Stromal cell of bone marrow (primary cell): ENCODE measurements around the gene MRPL27.
"Not testable (repeated sequence)": the region's sequence is repeated elsewhere in the genome, so short reads cannot be mapped to it uniquely, and the experiment has no call there.

ENCODE experiments used
- DNase-seq: peaks from one replicate; pipeline ENCODE4 v3.0.0-alpha.2; 2012; ENCODE audit warnings: low read depth

MRPL27 gene

DNA sequence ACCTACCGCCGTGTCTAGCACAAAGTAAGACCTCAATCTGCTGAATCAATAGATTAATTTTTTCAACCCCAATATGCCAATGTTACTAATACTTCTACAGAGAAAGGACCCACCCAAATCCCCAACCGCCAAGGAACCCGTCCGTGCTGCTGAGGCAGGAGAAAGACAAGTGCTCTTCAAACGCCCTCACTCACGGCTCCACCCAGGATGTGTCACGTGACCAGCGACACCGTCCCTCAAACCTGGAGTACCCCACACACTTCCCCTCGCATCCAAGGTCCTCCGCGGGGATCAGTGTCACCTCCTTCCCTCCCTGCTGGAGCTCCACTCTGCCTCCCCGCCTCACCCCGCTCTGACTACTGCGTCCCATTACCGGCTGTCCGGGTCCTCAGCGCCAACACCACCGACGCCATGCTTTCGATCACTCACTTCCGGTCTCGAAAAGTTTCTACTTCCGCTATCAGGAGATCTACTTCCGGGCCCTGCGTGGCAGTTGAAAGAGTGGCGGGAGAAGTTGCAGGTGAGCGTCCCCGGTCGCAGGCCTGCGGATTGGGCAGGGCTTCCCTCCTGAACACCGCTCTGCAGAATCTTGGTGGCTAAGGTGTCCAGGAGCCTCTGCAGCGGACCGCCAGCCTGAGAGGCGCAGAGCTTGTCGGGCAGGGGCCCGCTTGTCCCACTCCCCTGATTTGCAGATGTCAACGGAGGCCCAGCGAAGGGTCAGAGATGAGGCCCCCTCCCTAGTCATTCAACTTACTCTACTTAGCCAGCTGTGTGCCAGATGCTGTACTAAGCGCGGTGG, at the start of gene MRPL27, which contains the start of gene EME1:
Gene MRPL27, minus strand, starts transcription at position 427 of the 799 bp plus-strand sequence. Its CDS starts 14 bp downstream, at position 413.
Gene EME1, plus strand, starts transcription at position 472 of the 799 bp plus-strand sequence. CDS start 1,980 bp downstream, outside the sequence.
- DNase-seq = peak; percentile 81

GRCh38 chr17:50422738-50423137, 49.8 kb upstream of the MRPL27 start:
- no peak for DNase-seq

DNA sequence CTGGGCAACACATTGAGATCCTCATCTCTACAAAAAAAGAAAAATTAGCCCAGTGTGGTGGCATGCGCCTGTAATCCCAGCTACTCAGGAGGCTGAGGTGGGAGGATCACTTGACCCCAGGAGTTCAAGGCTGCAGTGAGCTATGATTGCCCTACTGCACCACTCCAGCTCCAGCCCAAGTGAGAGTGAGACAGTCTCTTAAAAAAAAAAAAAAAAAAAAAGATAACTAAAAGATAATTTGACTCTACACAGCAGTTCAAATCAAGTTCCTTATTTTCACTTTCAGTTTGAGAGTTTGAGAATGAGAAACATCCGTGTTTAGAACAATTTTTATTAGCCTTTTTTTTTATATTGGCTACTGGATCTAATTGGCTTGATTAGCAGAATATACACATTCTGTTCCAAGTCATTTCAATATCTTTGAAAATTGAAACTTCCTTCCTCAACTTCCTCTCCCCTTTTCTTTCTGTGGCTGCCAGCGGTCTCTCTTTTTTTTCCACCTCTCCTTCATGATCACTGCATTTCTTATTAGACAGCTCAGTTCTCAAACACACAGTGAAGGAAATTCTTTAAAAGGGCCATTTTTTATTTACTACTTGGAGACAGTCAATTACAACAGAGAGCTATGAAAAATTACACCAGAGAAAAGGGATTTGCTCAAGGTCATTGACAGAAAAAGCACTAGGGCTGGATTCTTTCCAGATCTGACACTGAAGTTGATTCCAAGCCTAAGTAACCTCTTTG, 48.5 kb upstream of the MRPL27 start:
- DNase-seq = no peak

- DNase-seq = peak; percentile 42
These were observed 47.6 kb upstream of the MRPL27 start for GRCh38 chr17:50420419-50421112.

- not testable (repeated sequence) for DNase-seq
These were observed 46.6 kb upstream of the MRPL27 start for GRCh38 chr17:50419577-50419976.

GRCh38 chr17:50414808-50415207, 41.8 kb upstream of the MRPL27 start:
- DNase-seq = no peak

GRCh38 chr17:50412188-50412732, 39.3 kb upstream of the MRPL27 start:
- DNase-seq = no peak

GRCh38 chr17:50407921-50408320, 34.9 kb upstream of the MRPL27 start:
- DNase-seq = no peak

DNA sequence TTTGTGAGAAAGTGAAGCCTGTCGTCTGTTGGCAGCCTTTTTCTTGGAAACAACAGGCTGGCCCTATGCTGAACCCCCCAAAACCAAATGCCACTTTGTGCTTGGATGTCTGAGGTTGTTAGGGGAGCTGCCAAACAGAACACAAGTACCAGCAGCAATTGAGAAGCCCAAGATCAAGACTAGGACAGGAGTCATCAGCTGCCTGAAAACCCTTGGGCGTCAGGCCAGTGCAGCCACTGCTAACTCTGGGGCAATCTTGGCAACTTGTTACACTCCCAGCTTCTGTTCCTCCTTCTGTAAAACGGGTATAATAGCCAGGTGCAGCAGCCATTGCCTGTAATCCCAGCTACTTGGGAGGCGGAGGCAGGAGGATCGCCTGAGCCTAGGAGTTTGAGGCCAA, 33.6 kb upstream of the MRPL27 start:
- no peak for DNase-seq

- DNase-seq = not testable (repeated sequence)
These were observed 32.4 kb upstream of the MRPL27 start for GRCh38 chr17:50405351-50405750.

DNA sequence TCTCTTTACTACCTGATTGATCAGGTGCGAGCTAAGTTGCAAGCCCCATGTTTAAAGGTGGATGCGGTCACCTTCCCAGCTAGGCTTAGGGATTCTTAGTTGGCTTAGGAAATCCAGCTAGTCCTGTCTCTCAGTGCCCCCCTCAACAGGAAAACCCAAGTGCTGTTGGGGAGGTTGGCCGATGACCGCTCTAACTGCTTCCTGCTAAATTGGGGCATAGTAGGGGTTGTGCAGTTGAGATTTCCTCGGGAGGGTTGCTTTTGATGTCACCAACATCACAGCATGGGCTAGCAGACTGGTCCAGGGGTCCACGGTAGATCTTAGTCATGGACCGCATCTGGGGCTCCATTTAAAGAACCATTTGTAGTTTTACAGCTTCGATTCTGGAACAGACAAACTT, 26.6 kb upstream of the MRPL27 start:
- not testable (repeated sequence) for DNase-seq

DNA sequence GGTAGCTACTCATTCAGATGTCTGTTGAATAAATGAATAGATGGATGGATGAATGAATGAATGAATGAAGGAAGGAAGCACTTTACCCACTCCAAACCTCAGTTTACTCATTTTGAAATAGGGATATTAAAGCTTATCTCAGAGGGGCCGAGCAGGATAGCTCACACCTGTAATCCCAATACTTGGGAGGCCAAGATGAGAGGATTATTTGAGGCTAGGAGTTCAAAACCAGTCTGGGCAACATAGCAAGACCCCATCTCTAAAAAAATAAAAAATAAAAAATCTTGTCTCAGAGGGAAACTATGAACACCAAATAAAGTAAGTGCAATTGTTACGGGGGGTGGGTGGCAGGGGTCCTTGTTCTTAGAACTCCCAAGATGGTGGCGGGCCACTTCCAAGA, 25.7 kb upstream of the MRPL27 start:
- not testable (repeated sequence) for DNase-seq

DNA sequence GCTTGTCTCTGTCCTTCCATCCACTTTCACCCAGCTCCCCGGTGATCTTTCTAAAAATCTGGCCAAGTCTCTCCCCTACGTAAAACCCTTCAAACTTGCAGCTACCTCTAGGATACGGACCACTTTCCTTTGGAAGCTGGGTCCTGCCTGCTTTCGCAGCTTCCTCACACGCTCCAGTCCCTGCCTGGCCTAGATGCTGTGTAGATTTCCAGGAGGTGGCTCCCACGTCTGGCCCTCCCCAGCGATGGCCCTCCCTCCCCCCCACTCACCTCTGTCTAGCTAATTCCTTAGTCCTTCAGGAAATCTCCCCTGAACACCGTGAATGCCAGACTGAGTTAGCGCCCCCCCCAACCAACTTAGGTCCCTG, 24.9 kb upstream of the MRPL27 start:
- DNase-seq = no peak

DNA sequence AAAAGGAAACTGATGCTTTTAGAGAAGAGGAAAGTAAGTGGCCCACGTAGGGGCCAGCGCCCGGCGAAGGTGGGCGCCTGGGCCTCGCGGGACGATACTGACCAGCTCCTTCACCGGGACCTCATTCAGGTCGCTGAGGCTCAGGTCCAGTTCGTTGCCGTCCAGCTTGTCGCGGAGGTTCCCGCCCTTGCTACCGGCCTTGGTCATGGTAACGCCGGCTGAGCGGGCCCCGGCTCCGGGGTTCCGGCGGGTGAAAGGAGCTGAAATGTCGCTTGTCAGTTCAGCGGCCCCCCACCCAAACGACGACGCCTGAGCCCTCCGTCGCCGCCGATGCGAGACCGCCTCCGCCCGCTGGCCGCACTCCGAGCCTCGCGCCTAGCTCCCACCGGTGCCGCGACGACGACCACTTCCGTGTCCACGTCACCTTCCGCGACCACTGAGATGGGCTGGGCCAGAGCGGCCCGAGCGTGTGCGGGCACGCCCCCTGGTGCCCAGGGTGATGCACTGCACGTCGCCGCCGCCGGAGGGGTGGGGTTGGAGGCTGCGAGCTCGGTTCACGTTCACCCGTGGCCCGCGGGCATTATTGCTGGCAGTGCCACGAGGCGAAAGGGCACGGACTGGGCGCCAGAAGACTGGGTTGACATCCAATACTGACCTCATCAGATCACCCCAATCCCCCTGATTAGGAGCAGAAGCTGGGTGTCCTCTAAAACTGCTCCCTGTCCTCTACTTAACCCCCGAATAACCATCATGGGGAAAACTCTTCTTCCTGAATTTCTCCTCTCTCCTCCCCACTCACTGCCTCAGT, 24.3 kb upstream of the MRPL27 start, which contains the start of gene LRRC59:
Gene LRRC59, minus strand, starts transcription at position 413 of the 808 bp plus-strand sequence. Its CDS starts 206 bp downstream, at position 207.
- peak; percentile 56 for DNase-seq

- DNase-seq = peak; percentile 42
These were observed 23.5 kb upstream of the MRPL27 start for GRCh38 chr17:50396261-50397110.

GRCh38 chr17:50394711-50395110, 21.7 kb upstream of the MRPL27 start:
- DNase-seq = no peak

DNA sequence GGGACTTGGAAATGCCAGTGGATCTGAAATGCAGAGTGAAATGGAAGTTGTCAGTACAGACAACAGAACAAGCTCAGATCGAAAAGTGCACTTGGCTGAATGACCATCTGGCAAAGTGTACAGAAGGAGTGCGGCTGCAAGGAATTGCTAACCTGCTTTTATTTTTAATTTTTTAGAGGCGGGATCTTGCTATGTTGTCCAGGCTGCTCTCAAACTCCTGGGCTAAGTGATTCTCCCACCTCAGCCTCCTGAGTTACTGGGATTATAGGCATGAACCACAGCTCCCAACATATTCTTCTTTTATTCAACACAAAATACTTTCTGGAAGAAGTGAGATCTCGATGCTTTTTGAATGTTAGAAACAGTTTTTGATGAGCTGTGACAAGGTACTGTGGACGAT, 20.7 kb upstream of the MRPL27 start:
- DNase-seq = no peak

DNA sequence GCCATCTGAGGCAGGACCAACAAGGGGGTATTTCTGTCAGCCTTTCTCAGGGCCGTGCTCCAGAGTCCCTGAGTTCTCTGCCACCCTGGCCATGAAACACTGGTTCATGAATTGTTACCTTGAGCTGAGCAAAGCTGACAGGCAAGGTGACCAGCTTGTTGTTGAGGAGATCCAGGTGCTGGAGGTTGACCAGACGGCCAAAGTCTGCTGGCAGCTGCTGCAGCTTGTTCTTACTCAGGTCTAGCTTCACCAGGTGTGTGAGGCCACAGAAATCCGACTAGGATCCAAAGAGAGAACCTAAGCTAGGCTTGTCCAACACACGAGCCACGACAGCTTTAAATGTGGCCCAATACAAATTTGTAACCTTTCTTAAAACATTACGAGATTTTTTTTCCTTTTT, 19.6 kb upstream of the MRPL27 start:
- DNase-seq = no peak

GRCh38 chr17:50389534-50389933, 16.6 kb upstream of the MRPL27 start:
- no peak for DNase-seq

DNA sequence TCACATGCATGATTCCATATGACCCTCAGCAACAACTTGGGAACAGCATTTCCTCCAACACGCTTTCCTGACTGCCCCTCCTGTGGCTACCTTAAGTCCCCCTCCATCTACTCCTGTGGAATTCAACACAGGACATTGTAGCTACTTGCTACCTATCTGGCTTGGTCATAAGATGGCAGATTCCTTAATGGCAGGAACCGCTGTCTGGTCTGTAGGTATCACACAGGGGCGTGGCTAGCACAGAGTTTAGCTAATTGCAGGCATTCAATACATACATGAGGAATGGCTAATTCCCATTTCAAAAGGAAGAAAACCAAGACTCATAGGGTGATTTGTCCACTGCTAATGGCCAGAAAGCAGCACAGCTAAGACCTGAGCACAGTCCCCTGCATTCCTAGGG, 15.7 kb upstream of the MRPL27 start:
- no peak for DNase-seq
